HG03378 (cell line): ENCODE data around the gene APOA4.
A peak's percentile ranks its signal among the peaks of the same experiment; 100 is the strongest.

Experiments
- ATAC-seq: cut with Tn5 transposase; IDR thresholded peaks from one replicate; pipeline ENCODE4 v1.9.1; 2021; ENCODE audit warnings: mild to moderate bottlenecking, moderate library complexity; ENCODE audit not compliant: unreplicated experiment

APOA4 gene

GRCh38 chr11:116823031-116823843, at the start of gene APOA4:
Gene APOA4 (minus strand): TSS chr11:116823304. CDS start chr11:116823191, 113 bp downstream.
- no peak for ATAC-seq

GRCh38 chr11:116871248-116871647, 48.1 kb upstream of the APOA4 start:
- no peak for ATAC-seq

GRCh38 chr11:116870054-116870453, 47.0 kb upstream of the APOA4 start:
- ATAC-seq = no peak

- no peak for ATAC-seq
Observed at GRCh38 chr11:116869610-116870009, 46.5 kb upstream of the APOA4 start.

GRCh38 chr11:116868066-116868465, 45.0 kb upstream of the APOA4 start:
- ATAC-seq = no peak

- ATAC-seq = no peak
Observed at GRCh38 chr11:116867619-116868018, 44.5 kb upstream of the APOA4 start.

GRCh38 chr11:116866804-116867455, 43.8 kb upstream of the APOA4 start:
- ATAC-seq = no peak

- ATAC-seq = no peak
Observed at GRCh38 chr11:116865696-116866095, 42.6 kb upstream of the APOA4 start.

- ATAC-seq = no peak
Observed at GRCh38 chr11:116864531-116864930, 41.4 kb upstream of the APOA4 start.

- ATAC-seq = no peak
Observed at GRCh38 chr11:116862951-116863350, 39.8 kb upstream of the APOA4 start.

- no peak for ATAC-seq
Observed at GRCh38 chr11:116862185-116862584, 39.1 kb upstream of the APOA4 start.

- ATAC-seq = no peak
Observed at GRCh38 chr11:116861539-116861938, 38.4 kb upstream of the APOA4 start.

- no peak for ATAC-seq
Observed at GRCh38 chr11:116860303-116860702, 37.2 kb upstream of the APOA4 start.

GRCh38 chr11:116859175-116859574, 36.1 kb upstream of the APOA4 start:
- ATAC-seq = no peak

- ATAC-seq = no peak
Observed at GRCh38 chr11:116857936-116858335, 34.8 kb upstream of the APOA4 start.

- no peak for ATAC-seq
Observed at GRCh38 chr11:116857316-116857715, 34.2 kb upstream of the APOA4 start.

GRCh38 chr11:116856423-116856822, 33.3 kb upstream of the APOA4 start:
- ATAC-seq = no peak

GRCh38 chr11:116855413-116855812, 32.3 kb upstream of the APOA4 start:
- no peak for ATAC-seq

- peak; percentile 92 for ATAC-seq
Observed at GRCh38 chr11:116853461-116854073, 30.5 kb upstream of the APOA4 start.

GRCh38 chr11:116852261-116853031, 29.3 kb upstream of the APOA4 start:
- no peak for ATAC-seq

GRCh38 chr11:116851626-116852025, 28.5 kb upstream of the APOA4 start:
- no peak for ATAC-seq
